ENCODE results near the gene KRT1. TPM values are rescaled to one million over a fixed set of nuclear protein-coding genes. Genes with fewer than 3 reads are reported as not detected.

KRT1 gene
- total and polyA plus RNA-seq, 10 donors: 0.05 to 2.4 (median 0.67) TPM; not detected in 4

- Histone ChIP-seq H3K4me1 (no peaks in the 10 kb centered on the region), H3K27ac (no peak overlapping the region), H3K4me3 (no peak overlapping the region), H3K27me3 (replicated peaks in 1 of 7) (peaks cover 0 to 28% (median 0%) of the 10 kb centered on the region in 7 donors), H3K36me3 (no peaks in the 10 kb centered on the region), H3K9me3 (no peaks in the 10 kb centered on the region)
- DNase-seq: no peak
- WGBS, 5 donors: 78 to 84% (median 83%) methylated on average over 12 of the region's 12 CpGs
- intact Hi-C loops (cut with DNase I; ENCODE audit: low total_unique reads): no loop called here
- TF ChIP-seq POLR2A (IDR thresholded peaks at IDR 0.05): no peak
- TF ChIP-seq POLR2AphosphoS5 (IDR thresholded peaks at IDR 0.05): no peak
- TF ChIP-seq CTCF (IDR thresholded peaks at IDR 0.05 in 8 of 11, conservative IDR thresholded peaks at IDR 0.05 in 3 of 11): no peak
Measured at GRCh38 chr12:52701281-52701680, 21.1 kb upstream of the KRT1 start.

DNA sequence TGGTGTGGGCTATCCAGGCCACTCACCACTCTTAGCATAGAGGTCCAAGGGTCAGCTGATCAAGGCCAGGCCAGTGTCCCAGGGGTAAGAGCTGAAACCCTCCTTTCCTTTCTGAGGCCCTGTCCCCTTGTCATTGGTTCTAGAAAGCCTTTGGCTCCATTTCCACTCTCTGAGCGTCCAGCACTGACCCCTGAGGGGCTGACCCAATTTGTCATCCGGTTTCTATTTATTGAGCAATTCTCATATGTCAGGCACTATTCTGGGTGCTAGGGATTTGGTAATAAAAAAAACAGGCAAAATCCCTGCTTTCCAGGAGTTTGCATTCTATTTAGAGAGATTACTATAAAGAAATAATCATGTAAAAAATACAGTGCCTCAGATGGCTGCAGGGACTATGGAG lies 19.8 kb upstream of the KRT1 start:
- WGBS, 5 donors: 46 to 77% (median 66%) methylated on average over 2 of the region's 2 CpGs

GRCh38 chr12:52699373-52699772 lies 19.2 kb upstream of the KRT1 start:
- WGBS, 5 donors: 73 to 100% (median 87%) methylated on average over 2 of the region's 2 CpGs
- peaks cover 0 to 34% (median 0%) of the 10 kb centered on the region in 7 donors for H3K27me3 ChIP-seq (replicated peaks in 1 of 7)
- DNase-seq: no peak
- H3K4me3 ChIP-seq: no peak overlapping the region
- no peaks in the 10 kb centered on the region for H3K9me3 ChIP-seq
- H3K4me1 ChIP-seq: no peaks in the 10 kb centered on the region
- no peak overlapping the region for H3K27ac ChIP-seq
- intact Hi-C loops (cut with DNase I; ENCODE audit: low total_unique reads): no loop called here
- H3K36me3 ChIP-seq: no peaks in the 10 kb centered on the region
- TF ChIP-seq POLR2AphosphoS5 (IDR thresholded peaks at IDR 0.05) (no peak), CTCF (IDR thresholded peaks at IDR 0.05 in 8 of 11, conservative IDR thresholded peaks at IDR 0.05 in 3 of 11) (no peak), POLR2A (IDR thresholded peaks at IDR 0.05) (no peak)

More for the DNA sequence above, 19.8 kb upstream of the KRT1 start:
- DNase-seq: no peak
- H3K9me3 ChIP-seq: no peaks in the 10 kb centered on the region
- no peaks in the 10 kb centered on the region for H3K4me1 ChIP-seq
- TF ChIP-seq POLR2AphosphoS5 (IDR thresholded peaks at IDR 0.05) (no peak), CTCF (IDR thresholded peaks at IDR 0.05 in 8 of 11, conservative IDR thresholded peaks at IDR 0.05 in 3 of 11) (no peak), POLR2A (IDR thresholded peaks at IDR 0.05) (no peak)
- H3K27me3 ChIP-seq (replicated peaks in 1 of 7): peaks cover 0 to 28% (median 0%) of the 10 kb centered on the region in 7 donors
- H3K27ac ChIP-seq: no peak overlapping the region
- H3K4me3 ChIP-seq: no peak overlapping the region
- no peaks in the 10 kb centered on the region for H3K36me3 ChIP-seq
- intact Hi-C loops (cut with DNase I; ENCODE audit: low total_unique reads): no loop called here

DNA sequence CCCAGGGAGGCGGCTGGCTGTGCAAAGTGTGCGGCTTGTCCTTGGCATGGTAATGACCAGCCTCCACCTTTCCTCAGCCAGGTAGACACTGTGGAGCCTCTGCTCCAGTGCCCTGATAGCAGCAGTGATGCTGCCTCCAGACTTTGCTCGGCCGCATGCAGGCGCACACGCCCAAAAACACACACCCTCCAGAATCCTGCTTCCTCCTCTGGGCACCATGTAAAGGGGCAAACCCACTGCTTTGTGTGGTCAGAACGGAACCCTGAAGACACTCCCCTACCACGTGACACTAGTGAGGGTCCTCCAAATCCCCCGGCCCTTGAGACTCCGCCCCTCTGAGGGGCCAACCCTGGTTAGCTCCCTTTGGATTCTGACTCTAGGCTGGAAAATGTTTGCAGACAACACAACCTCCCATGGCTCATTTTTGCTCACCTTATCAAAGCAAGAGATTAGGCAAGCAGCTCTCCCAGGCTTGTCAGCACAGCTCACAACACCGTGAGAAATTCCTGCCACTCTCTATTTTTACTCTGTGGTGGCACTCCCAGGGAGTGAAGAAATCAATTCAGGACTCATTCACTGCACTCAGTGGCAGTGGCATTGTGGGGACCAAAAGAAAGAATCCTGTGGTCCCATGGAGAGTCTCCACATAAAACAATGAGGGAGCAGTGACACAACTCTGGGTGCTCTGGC lies 18.6 kb upstream of the KRT1 start:
- H3K4me3 ChIP-seq: no peak overlapping the region
- no peaks in the 10 kb centered on the region for H3K9me3 ChIP-seq
- peaks cover 0 to 36% (median 0%) of the 10 kb centered on the region in 7 donors for H3K27me3 ChIP-seq (replicated peaks in 1 of 7)
- DNase-seq: no peak
- H3K27ac ChIP-seq: no peak overlapping the region
- TF ChIP-seq CTCF (IDR thresholded peaks at IDR 0.05 in 8 of 11, conservative IDR thresholded peaks at IDR 0.05 in 3 of 11): no peak
- no peak for TF ChIP-seq POLR2AphosphoS5 (IDR thresholded peaks at IDR 0.05)
- no peak for TF ChIP-seq POLR2A (IDR thresholded peaks at IDR 0.05)
- no peaks in the 10 kb centered on the region for H3K4me1 ChIP-seq
- no peaks in the 10 kb centered on the region for H3K36me3 ChIP-seq
- WGBS, 5 donors: 58 to 72% (median 67%) methylated on average over 6 to 11 of the region's 11 CpGs
- intact Hi-C loops (cut with DNase I; ENCODE audit: low total_unique reads): no loop called here
